HG03025 (cell line): ENCODE results near the gene FNIP1.
"Not testable (repeated sequence)": the region's sequence is repeated elsewhere in the genome, so short reads cannot be mapped to it uniquely, and the experiment has no call there.

ENCODE experiments used
- ATAC-seq: cut with Tn5 transposase; IDR thresholded peaks from one replicate; pipeline ENCODE4 v1.9.1; 2021; ENCODE audit warnings: mild to moderate bottlenecking, moderate library complexity; ENCODE audit not compliant: unreplicated experiment, low FRiP score

Gene FNIP1

DNA sequence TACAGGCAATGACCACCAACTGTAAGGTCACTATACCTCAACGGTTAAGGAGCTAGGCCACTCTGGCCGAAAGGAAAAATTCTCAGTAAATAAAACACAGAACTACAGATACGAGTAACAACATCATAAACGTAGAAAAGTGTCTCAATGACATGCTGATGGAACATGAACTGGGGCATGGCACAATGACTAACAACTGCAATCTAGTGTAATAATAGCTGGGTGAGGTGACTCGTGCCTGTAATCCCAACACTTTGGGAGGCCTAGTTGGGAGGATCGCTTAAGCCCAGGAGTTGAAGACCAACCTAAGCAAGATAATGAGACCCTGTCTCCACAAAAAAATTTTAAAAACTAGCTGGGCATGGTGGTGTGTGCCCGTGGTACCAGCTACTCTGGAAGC is 152.0 kb downstream of the FNIP1 start:
- ATAC-seq: no peak

DNA sequence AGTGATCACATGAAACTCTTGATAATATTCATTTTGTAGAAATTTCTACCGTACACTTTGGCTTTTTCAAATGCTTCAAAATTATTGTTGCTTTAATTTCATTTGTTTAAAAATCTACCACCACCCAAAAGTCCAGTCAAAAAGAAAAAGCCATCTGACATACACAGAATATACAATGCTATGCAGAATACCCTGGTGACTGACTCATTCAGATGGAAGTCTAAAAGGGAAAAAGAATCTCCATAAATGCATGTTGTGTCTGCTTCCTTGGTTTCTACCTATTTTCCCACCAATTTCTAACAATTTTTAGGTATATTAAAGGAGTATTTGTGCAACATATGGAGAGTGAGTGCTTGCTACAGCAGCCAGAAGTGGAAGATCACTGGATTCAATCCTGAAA is 152.4 kb downstream of the FNIP1 start:
- no peak for ATAC-seq

DNA sequence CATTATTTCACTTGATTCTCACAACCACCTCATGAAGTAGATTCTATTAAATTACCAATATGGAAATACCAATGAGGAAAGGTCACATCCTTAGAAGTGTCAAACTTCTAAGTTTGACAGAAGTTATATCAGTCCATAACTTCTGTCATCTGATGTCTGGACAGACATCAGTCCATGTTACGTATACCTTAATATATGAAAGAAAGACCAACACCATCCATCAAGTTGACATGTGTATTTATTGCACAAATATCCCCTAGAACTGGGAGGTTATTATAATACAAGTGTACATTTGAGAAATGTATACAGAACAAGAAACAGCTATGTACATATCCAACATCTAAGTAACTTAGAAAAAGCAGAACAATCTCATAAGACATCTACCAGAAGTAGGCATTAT is 155.3 kb downstream of the FNIP1 start:
- ATAC-seq: no peak

DNA sequence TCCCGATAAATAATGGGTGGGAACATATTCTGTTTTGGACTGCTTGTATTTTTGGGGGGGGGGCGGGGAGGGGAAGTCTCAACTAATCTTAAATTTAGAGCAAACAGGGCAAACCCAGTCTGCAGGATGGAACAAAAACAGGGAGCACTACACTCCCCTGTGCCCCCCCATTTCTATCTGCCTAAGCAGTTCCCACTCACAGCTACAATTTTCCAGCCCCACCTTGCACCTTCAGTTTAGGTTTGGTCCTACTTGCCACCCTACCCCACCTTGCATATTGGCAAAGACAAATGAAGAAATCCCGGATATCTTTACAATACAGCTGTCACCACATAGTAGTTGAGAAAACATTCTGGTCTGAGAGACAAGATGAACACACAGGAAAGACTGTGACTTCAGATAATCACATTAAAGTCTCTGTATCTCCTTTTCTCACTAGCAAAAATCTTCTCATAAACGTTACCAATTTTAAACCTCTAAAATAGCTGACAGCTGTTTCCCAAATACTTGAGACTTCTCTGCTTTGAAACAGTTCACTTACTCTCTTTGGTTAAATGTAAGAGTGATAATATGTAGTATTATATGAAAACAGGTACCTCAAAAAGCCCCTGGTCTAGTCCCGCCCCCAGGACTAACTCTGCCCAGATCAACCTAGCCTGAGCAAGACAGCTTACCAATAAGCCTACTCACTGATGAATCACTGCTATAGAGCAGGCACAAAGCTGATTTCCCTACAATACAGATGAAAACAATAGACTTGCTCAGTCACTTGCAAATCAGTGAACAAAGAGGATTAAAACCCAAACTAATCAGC is 156.6 kb downstream of the FNIP1 start:
- ATAC-seq: no peak

- ATAC-seq: no peak
Observed at GRCh38 chr5:131639148-131639547, 157.7 kb downstream of the FNIP1 start.

GRCh38 chr5:131637694-131638093 is 159.1 kb downstream of the FNIP1 start:
- no peak for ATAC-seq

DNA sequence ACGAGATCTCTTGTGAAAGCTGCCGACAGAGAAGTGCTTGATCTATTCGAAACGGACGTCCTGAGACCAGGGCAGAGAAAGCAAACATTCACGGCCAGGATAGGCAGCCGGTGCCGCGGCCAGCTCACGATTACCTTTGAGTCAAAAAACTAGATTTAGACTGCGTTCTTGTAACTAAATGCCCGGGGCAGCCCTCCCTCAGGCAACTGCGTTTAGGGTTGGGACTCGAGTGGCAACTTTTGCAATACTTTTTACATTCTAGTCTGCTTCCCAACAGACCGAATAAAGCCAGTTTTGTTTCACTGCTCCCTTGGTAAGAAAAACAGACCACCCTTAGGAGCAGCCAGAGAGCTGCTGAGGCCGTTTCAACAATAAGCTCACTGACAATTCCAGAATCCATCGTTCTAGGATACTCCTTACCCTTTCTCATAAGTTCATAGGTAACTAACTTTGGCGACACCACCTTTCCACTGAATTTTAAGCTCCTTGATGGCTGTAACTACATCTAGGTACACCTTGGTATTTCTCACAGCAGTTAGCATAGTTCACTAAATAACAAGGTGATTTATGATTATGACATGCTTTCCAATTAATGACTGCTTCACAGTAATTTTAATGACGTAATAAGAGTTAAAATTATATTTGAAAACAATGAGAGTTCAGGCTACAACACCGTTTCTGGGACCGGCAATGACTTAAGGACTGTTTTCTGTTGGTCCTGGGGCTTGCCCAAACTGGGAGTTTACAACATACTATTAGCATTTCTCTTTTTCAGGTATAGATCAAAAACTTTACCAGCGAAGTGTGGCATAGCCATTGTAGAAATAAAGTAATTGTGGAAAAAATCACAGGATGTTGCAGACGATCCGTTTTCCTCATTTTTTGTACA is 160.9 kb downstream of the FNIP1 start:
- no peak for ATAC-seq

DNA sequence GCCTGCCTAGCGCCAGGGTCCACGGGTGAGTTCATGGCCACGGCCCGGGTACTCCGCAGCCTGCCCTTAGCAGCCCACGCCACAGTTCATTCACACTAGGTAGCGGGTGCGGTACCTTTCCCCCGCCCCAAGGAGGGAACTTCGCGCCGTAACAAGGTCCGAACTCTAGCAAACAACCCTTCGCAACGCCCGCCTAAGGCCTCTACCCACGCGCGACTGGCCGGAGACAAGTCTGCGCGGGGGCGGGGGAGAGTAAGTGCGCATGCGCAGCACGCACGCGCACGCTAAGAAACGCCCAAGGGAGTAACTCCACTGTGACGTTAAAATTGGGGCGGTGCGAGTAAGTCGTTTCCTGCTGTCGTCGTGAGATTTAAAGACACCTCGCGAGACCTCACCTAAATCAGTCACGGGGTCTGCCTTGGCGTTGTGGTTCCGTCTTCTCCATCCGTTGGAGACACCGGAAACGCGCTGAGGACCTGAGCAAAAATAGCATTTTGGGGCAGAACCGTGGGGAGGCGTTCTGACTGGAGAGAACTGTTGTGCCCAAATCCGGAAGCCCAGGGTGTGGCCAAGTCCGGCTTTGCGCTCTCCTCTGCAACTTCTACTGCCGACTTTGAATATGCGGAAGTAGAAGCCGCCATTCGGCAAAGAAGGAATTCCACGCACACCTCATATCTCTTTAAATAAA is 161.7 kb downstream of the FNIP1 start, which contains the start of gene RAPGEF6:
Gene RAPGEF6, minus strand, starts transcription at position 234 of the 688 bp plus-strand sequence. Its CDS starts 199 bp downstream, at position 35.
- peak; percentile 89 for ATAC-seq

DNA sequence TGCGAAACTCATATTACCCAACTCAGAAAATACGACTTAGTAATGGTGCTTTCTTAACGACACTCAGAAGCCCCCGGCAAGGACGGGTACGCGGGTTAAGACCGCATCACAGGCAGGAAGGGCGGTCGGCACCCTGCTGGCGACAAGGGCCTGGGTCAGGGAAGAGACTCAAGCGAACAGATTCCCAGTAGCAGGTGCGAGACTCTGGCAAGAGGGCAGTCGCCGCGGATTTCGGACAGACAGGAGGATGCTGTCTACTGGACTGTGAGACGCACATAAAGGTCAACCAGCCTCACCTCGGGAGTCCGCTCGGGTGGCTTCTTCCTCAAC is 162.2 kb downstream of the FNIP1 start:
- ATAC-seq: peak; percentile 17

DNA sequence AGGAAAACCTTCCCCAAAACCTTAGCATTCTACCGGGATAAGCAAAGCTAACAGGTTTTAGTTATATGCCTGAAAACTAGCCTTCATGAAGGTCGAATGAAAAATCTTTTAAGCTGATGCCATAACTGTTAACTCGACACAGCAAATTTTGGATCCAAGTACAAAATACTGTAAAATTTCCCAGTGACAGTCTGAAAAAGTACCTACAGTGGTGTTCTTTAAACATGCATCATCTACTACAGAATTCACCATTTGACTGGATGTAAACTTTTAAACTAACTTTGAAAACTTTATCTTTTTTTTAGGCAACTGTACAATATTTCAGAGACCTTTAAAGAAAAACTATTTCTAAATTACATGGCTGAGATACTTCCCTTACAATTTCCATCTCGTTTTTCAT is 162.6 kb downstream of the FNIP1 start:
- no peak for ATAC-seq

GRCh38 chr5:131633830-131634229 is 163.0 kb downstream of the FNIP1 start:
- ATAC-seq: no peak

DNA sequence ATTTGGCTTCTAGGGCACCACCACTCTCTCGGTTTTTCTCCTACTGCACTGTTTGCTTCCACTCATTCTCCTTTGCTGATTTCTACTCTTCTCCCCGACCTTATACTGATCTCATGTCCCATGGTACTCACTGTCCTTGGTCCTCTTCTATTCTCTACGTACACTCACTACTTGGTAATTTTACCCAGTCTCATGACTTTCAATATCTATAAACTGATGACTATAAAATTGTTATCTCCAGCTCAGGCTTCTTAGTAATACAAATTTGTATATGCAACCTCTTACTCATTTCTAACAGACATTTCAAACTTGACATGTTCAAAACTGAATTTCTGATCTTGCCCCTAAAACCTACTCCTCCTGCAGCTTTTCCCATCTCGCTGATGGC is 165.9 kb downstream of the FNIP1 start:
- no peak for ATAC-seq

GRCh38 chr5:131630208-131630962 is 166.4 kb downstream of the FNIP1 start:
- no peak for ATAC-seq

GRCh38 chr5:131628990-131629389 is 167.8 kb downstream of the FNIP1 start:
- ATAC-seq: no peak

DNA sequence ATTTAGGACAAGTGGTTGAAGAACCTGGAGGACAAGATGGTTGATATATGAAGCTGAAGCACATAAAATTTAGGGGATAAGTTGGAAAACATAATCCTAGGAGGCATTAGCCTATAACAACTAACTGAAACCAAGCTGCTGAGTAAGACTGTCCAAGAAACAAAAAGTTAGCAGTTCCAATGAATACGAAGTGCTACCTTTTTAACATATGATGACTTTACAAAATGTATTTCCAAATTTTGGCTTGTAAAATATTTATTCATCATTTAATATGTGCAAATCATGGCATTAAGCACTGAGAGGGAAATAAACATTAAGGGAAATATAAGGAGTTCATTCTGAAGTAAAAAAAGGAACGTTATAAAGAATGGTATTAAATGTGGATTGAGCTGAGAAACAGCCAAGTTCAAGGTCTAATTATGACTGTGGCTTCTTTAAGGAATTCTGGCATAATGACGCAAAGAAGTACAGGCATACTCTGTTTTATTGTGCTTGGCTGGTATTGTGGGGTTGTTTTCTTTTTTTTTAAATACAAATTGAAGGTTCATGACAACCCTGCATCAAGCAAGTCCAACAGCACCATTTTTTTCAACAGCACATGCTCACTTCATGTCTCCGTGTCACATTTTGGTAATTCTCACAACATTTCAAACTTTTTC is 169.5 kb downstream of the FNIP1 start:
- ATAC-seq: no peak

DNA sequence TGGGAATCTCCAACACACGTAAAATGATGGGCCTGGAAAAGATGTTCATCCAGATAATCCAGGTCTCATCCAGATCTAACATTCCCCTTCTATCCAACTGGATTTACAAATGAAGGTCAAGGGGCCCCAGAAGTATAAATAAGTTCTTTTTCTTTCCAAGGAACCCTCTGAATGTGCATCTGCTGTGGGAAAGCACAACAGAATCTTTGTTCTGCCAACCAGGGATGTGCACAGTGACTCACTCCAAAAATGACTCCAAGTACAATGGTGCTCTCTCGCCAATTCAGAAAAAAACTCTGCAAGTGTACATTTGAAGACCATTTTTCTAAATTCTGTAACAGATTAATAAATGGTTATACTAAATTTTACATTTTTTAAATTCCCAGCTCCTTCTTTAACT is 174.2 kb downstream of the FNIP1 start:
- no peak for ATAC-seq

GRCh38 chr5:131621164-131621563 is 175.7 kb downstream of the FNIP1 start:
- ATAC-seq: not testable (repeated sequence)

DNA sequence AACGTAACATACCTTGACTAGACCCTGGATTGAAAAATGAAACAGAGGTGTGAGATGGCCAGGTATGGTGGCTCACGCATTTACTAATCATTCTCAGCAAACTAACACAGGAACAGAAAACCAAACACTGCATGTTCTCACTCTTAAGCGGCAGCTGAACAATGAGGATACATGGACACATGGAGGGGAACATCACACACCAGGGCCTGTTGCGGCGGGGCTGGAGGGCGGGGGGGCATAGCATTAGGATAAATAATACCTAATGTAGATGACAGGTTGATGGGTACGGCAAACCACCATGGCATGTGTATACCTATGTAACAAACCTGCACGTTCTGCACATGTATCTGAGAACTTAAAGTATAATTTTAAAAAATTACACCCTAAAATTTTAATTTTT is 177.7 kb downstream of the FNIP1 start:
- no peak for ATAC-seq

DNA sequence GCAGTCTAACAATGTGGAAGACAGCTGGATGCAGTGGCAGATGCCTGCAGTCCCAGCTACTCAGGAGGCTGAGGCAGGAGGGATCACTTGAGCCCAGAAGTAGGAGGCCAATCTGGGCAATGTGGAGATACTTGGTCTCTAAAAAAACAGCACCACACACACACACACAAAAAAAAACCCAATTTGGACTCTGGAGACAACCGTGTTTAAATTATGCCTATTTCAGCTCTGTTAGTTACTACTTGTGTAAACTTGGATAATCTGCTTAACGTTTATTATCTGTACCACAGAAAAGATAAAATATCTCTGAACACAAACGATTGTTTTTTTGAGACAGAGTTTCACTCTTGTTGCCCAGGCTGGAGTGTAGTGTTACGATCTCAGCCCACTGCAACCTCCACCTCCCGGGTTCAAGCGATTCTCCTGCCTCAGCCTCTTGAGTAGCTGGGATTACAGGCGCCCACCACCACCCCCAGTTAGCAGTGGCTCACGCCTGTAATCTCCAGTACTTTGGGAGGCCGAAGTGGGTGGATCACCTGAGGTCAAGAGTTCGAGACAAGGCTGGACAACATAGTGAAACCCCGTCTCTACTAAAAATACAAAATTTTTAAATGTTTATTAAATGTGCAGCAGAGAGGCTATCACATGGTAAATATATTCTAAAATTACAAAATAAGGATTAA is 179.5 kb downstream of the FNIP1 start:
- no peak for ATAC-seq
